Fibroblast of mammary gland (primary cell): ENCODE measurements around the gene PPP4C.

Source experiments
- DNase-seq: peaks from one replicate; pipeline ENCODE4 v3.0.0-alpha.2; 2010; ENCODE audit warnings: low read depth
- H3K4me3 ChIP-seq: 2 replicates; pipeline ENCODE4 v1.5.1; 2011; ENCODE audit warnings: low read depth, mild to moderate bottlenecking, low read length, moderate library complexity; ENCODE audit not compliant: control insufficient read depth
- CTCF ChIP-seq: conservative IDR thresholded peaks from 2 replicates; pipeline ENCODE4 v1.5.1; 2011; ENCODE audit warnings: low read depth, low read length, inconsistent platforms; ENCODE audit not compliant: control insufficient read depth, insufficient read depth

PPP4C gene

GRCh38 chr16:30091474-30092372, 15.9 kb downstream of the PPP4C start, which contains the start of gene TBX6:
Gene TBX6 (minus strand): TSS chr16:30091924. CDS start chr16:30091193, 731 bp downstream.
- DNase-seq, result peak; percentile 84
- peak within 1 kb of the TSS; percentile 56 for H3K4me3 ChIP-seq
- peak; percentile 52 for TF ChIP-seq CTCF

GRCh38 chr16:30092373-30093010, 16.7 kb downstream of the PPP4C start:
- TF ChIP-seq CTCF, result peak; percentile 65
- peak overlapping the region; percentile 56 for H3K4me3 ChIP-seq
- peak; percentile 81 for DNase-seq

- no peak for TF ChIP-seq CTCF
- H3K4me3 ChIP-seq, result no peak overlapping the region
- no peak for DNase-seq
These were observed 18.9 kb downstream of the PPP4C start for GRCh38 chr16:30094541-30095165.

- peak overlapping the region; percentile 48 for H3K4me3 ChIP-seq
- no peak for TF ChIP-seq CTCF
- no peak for DNase-seq
These were observed 19.6 kb downstream of the PPP4C start for GRCh38 chr16:30095166-30096078.

GRCh38 chr16:30096105-30096861, 20.5 kb downstream of the PPP4C start, which contains the start of gene YPEL3:
Gene YPEL3 (minus strand): TSS chr16:30096213. CDS start chr16:30095482, 731 bp downstream.
- no peak for TF ChIP-seq CTCF
- peak; percentile 79 for DNase-seq
- peak within 1 kb of the TSS; percentile 48 for H3K4me3 ChIP-seq
